HG02610 (cell line): ENCODE measurements around the gene RESF1.
A peak's percentile ranks its signal among the peaks of the same experiment; 100 is the strongest.

Experiments
- ATAC-seq: cut with Tn5 transposase; IDR thresholded peaks from one replicate; pipeline ENCODE4 v1.9.1; 2021; ENCODE audit warnings: mild to moderate bottlenecking, moderate library complexity; ENCODE audit not compliant: unreplicated experiment

Gene RESF1

GRCh38 chr12:31959701-31960391 lies 631 bp downstream of the RESF1 start:
- ATAC-seq, result peak; percentile 38

GRCh38 chr12:31961137-31961536 lies 1.9 kb downstream of the RESF1 start:
- no peak for ATAC-seq

GRCh38 chr12:31962076-31962475 lies 2.9 kb downstream of the RESF1 start:
- no peak for ATAC-seq

GRCh38 chr12:31964280-31964679 lies 5.1 kb downstream of the RESF1 start:
- no peak for ATAC-seq

- no peak for ATAC-seq
Measured at GRCh38 chr12:31965090-31965489, 5.9 kb downstream of the RESF1 start.

GRCh38 chr12:31966558-31967205 lies 7.5 kb downstream of the RESF1 start:
- no peak for ATAC-seq

- no peak for ATAC-seq
Measured at GRCh38 chr12:31967539-31967938, 8.3 kb downstream of the RESF1 start.

- no peak for ATAC-seq
Measured at GRCh38 chr12:31970199-31970598, 11.0 kb downstream of the RESF1 start.

GRCh38 chr12:31973818-31974217 lies 14.6 kb downstream of the RESF1 start:
- ATAC-seq, result no peak

GRCh38 chr12:31974673-31975072 lies 15.5 kb downstream of the RESF1 start:
- no peak for ATAC-seq

GRCh38 chr12:31984806-31985591 lies 25.8 kb downstream of the RESF1 start:
- ATAC-seq, result no peak

GRCh38 chr12:31985832-31986231 lies 26.6 kb downstream of the RESF1 start:
- no peak for ATAC-seq

GRCh38 chr12:31989571-31990362 lies 30.6 kb downstream of the RESF1 start:
- ATAC-seq, result no peak

GRCh38 chr12:31991146-31991545 lies 31.9 kb downstream of the RESF1 start:
- ATAC-seq, result no peak

GRCh38 chr12:31991815-31992214 lies 32.6 kb downstream of the RESF1 start:
- peak; percentile 68 for ATAC-seq

GRCh38 chr12:31999692-32000091 lies 40.5 kb downstream of the RESF1 start:
- ATAC-seq, result no peak

GRCh38 chr12:32000373-32001005 lies 41.3 kb downstream of the RESF1 start:
- ATAC-seq, result no peak

GRCh38 chr12:32002848-32003493 lies 43.8 kb downstream of the RESF1 start:
- ATAC-seq, result no peak

- no peak for ATAC-seq
Measured at GRCh38 chr12:32003654-32004053, 44.4 kb downstream of the RESF1 start.

- no peak for ATAC-seq
Measured at GRCh38 chr12:32005496-32006125, 46.4 kb downstream of the RESF1 start.
